Prostate gland (tissue), 2 donors: ENCODE data around the gene TM2D1.

Source experiments
- CTCF ChIP-seq, 4 experiments: fragments of 200-600 bp in 2 of 4; fragments of 450-650 bp in 2 of 4; sonication (generic) in 2 of 4; IDR thresholded peaks; 1 replicate in 3 of 4; 2 replicates in 1 of 4; pipeline ENCODE4 v1.5.1; 2016 to 2019; ENCODE audit warnings: antibody characterized with exemption in 4 of 4, mild to moderate bottlenecking in 2 of 4, moderate library complexity in 2 of 4
- POLR2A ChIP-seq: fragments of 450-650 bp; IDR thresholded peaks from one replicate; pipeline ENCODE4 v1.6.1; 2016; ENCODE audit warnings: antibody characterized with exemption, mild to moderate bottlenecking

GRCh38 chr1:61740751-61741700 is 16.1 kb upstream of the TM2D1 start:
- no peak for TF ChIP-seq CTCF (IDR thresholded peaks at IDR 0.05)
- TF ChIP-seq POLR2A: no peak
